ENCODE results near the gene COA1.
"Not testable (repeated sequence)": the region's sequence is repeated elsewhere in the genome, so short reads cannot be mapped to it uniquely, and the experiment has no call there.

The COA1 gene

DNA sequence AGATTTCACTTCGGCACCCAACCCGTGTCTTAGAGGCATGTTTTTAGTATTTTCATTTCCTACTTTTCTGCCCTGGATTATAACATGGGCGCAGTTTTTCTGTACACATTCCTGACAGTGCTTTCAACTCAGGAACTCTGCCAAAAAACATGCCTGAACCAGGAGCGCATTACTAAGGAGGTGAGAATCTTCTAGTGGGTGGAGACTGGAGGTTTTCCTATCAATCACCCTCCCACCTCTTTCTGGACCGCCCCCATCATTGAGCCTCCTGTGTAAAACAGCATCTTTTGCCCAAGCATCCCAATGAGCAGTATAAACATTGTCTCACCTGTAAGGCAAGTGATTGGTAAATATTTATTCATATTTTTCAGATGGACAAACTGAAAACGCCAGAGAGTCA is 93.2 kb downstream of the COA1 start:
- Histone ChIP-seq H3K36me3 (ENCODE audit: control insufficient read depth in 2 of 2, insufficient read depth in 2 of 2, low read length in 2 of 2) (peaks cover 10 to 26% of the 10 kb centered on the region in 2 donors), H3K27ac (ENCODE audit: low read depth in 2 of 2, low read length in 2 of 2) (no peak overlapping the region)

DNA sequence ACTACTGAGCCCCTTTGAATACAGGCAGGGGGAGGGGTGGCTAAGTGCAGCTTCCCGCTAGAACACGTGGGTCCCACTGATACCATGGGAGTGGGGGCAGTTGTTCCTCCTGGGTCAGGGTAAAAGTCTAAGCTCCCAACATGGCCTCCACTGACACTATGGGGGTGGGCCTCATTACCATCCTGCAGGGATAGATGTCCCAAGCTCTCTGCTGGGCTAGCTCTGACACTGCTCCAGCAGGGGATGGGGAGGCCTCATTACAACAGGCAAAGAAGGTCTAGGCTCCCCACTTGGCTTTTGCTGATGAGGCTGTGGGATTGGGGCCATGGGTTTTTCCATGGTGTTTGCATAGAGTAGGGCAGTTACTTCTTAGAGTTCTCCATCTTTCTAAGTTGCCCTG is 94.9 kb downstream of the COA1 start:
- no peak overlapping the region for H3K4me3 ChIP-seq (ENCODE audit: low read length in 2 of 2)
- no peak overlapping the region for H3K9ac ChIP-seq (ENCODE audit: low read depth in 1 of 2, low read length in 2 of 2)
- peaks cover 10 to 25% of the 10 kb centered on the region in 2 donors for H3K36me3 ChIP-seq (ENCODE audit: control insufficient read depth in 2 of 2, insufficient read depth in 2 of 2, low read length in 2 of 2)
- H3K4me1 ChIP-seq (ENCODE audit: control insufficient read depth in 2 of 2, insufficient read depth in 2 of 2, low read length in 2 of 2): peaks cover 0 to 2% of the 10 kb centered on the region in 2 donors
- H3K27me3 ChIP-seq (ENCODE audit: control insufficient read depth in 2 of 2, insufficient read depth in 2 of 2, low read length in 2 of 2): no peaks in the 10 kb centered on the region
- no peak overlapping the region for H3K27ac ChIP-seq (ENCODE audit: low read depth in 2 of 2, low read length in 2 of 2)
- H3K9me3 ChIP-seq (ENCODE audit: control insufficient read depth in 2 of 2, low read length in 2 of 2): no peaks in the 10 kb centered on the region

More for the DNA sequence above, 93.2 kb downstream of the COA1 start:
- Histone ChIP-seq H3K9ac (ENCODE audit: low read depth in 1 of 2, low read length in 2 of 2) (no peak overlapping the region), H3K27me3 (ENCODE audit: control insufficient read depth in 2 of 2, insufficient read depth in 2 of 2, low read length in 2 of 2) (no peaks in the 10 kb centered on the region), H3K9me3 (ENCODE audit: control insufficient read depth in 2 of 2, low read length in 2 of 2) (no peaks in the 10 kb centered on the region), H3K4me1 (ENCODE audit: control insufficient read depth in 2 of 2, insufficient read depth in 2 of 2, low read length in 2 of 2) (peaks cover 6 to 14% of the 10 kb centered on the region in 2 donors), H3K4me3 (ENCODE audit: low read length in 2 of 2) (no peak overlapping the region)

DNA sequence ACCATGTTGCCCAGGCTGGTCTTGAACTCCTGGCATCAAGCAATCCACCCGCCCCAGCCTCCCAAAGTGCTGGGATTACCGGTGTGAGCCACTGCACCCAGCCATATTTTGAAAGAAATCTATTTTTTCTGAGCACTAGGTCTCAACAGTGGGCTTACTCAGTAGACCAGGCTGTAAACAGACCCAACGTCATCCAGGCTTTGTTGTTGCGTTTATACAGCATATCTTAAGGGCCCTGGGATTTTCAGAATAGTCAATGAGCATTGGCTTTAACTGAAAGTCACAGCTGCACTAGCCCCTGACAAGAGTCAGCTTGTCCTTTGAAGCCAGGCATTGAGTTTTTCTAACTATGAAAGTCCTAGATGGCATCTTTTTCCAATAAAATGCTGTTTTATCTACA is 96.6 kb downstream of the COA1 start:
- peaks cover 11 to 23% of the 10 kb centered on the region in 2 donors for H3K36me3 ChIP-seq (ENCODE audit: control insufficient read depth in 2 of 2, insufficient read depth in 2 of 2, low read length in 2 of 2)
- no peaks in the 10 kb centered on the region for H3K27me3 ChIP-seq (ENCODE audit: control insufficient read depth in 2 of 2, insufficient read depth in 2 of 2, low read length in 2 of 2)
- no peaks in the 10 kb centered on the region for H3K9me3 ChIP-seq (ENCODE audit: control insufficient read depth in 2 of 2, low read length in 2 of 2)
- no peak overlapping the region for H3K9ac ChIP-seq (ENCODE audit: low read depth in 1 of 2, low read length in 2 of 2)
- H3K4me1 ChIP-seq (ENCODE audit: control insufficient read depth in 2 of 2, insufficient read depth in 2 of 2, low read length in 2 of 2): no peaks in the 10 kb centered on the region
- H3K4me3 ChIP-seq (ENCODE audit: low read length in 2 of 2): no peak overlapping the region
- H3K27ac ChIP-seq (ENCODE audit: low read depth in 2 of 2, low read length in 2 of 2): no peak overlapping the region

DNA sequence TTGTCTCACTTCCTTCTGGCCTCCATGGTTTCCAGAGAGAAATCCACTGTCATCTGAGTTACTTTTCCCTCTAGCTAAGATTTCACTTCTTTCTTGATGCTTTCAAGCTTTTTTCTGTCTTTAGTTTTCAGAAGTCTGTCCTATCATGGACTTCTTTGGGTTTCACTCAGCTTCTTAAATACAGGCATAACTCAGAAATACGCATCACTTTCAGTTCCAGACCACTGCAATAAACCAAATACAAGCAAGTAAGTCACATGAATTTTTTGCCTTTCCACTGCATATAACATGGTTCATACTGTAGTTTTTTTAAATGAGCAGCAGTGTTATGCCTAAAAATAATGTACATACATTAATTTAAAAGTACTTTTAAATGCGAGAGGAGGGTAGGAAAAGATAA is 97.8 kb downstream of the COA1 start:
- H3K36me3 ChIP-seq (ENCODE audit: control insufficient read depth in 2 of 2, insufficient read depth in 2 of 2, low read length in 2 of 2): peaks cover 13 to 20% of the 10 kb centered on the region in 2 donors
- no peaks in the 10 kb centered on the region for H3K27me3 ChIP-seq (ENCODE audit: control insufficient read depth in 2 of 2, insufficient read depth in 2 of 2, low read length in 2 of 2)
- H3K9me3 ChIP-seq (ENCODE audit: control insufficient read depth in 2 of 2, low read length in 2 of 2): no peaks in the 10 kb centered on the region
- H3K27ac ChIP-seq (ENCODE audit: low read depth in 2 of 2, low read length in 2 of 2): no peak overlapping the region
- no peak overlapping the region for H3K4me3 ChIP-seq (ENCODE audit: low read length in 2 of 2)
- H3K9ac ChIP-seq (ENCODE audit: low read depth in 1 of 2, low read length in 2 of 2): no peak overlapping the region
- no peaks in the 10 kb centered on the region for H3K4me1 ChIP-seq (ENCODE audit: control insufficient read depth in 2 of 2, insufficient read depth in 2 of 2, low read length in 2 of 2)

DNA sequence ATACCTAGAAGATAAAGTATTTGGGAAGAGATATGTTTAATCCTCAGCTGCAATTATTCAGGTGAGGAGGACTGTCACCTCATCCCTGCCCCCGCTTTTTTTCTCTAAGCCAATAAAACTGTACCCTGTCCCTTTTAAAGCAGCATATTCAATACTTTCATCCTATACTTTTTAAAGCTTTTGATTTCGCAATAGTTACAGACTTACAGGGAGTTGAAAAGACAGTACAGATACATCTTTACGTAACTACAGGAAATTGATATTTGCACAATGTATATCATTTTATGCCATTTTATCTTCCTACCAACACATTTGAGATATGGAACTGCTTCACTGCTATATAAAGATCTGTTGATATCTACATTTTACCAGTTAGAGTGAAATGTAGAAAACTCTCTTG is 98.8 kb downstream of the COA1 start:
- peaks cover 16 to 21% of the 10 kb centered on the region in 2 donors for H3K36me3 ChIP-seq (ENCODE audit: control insufficient read depth in 2 of 2, insufficient read depth in 2 of 2, low read length in 2 of 2)
- no peaks in the 10 kb centered on the region for H3K27me3 ChIP-seq (ENCODE audit: control insufficient read depth in 2 of 2, insufficient read depth in 2 of 2, low read length in 2 of 2)
- no peaks in the 10 kb centered on the region for H3K9me3 ChIP-seq (ENCODE audit: control insufficient read depth in 2 of 2, low read length in 2 of 2)
- no peak overlapping the region for H3K4me3 ChIP-seq (ENCODE audit: low read length in 2 of 2)
- H3K27ac ChIP-seq (ENCODE audit: low read depth in 2 of 2, low read length in 2 of 2): no peak overlapping the region
- H3K4me1 ChIP-seq (ENCODE audit: control insufficient read depth in 2 of 2, insufficient read depth in 2 of 2, low read length in 2 of 2): peaks cover 0 to 1% of the 10 kb centered on the region in 2 donors
- no peak overlapping the region for H3K9ac ChIP-seq (ENCODE audit: low read depth in 1 of 2, low read length in 2 of 2)

DNA sequence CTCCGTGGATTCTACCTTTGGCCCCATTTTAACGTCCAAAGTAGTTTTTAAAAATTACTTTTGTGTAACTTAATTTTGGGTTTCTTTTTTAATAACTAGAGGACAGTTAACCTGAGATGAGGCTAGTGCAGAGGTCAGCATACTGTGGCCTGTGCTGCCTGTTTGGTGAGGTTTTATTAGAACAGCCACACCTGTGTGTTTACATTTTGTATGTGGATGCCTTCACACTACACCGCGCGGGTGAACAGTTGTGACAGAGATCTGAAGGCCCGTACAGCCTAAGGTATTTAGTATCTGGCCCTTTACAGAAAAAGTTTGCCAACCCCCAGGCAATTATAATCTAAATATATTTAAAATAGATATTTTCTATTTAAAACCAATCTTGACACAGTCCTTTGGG is 99.5 kb downstream of the COA1 start:
- Histone ChIP-seq H3K27ac (ENCODE audit: low read depth in 2 of 2, low read length in 2 of 2) (no peak overlapping the region), H3K9me3 (ENCODE audit: control insufficient read depth in 2 of 2, low read length in 2 of 2) (no peaks in the 10 kb centered on the region), H3K36me3 (ENCODE audit: control insufficient read depth in 2 of 2, insufficient read depth in 2 of 2, low read length in 2 of 2) (peaks cover 12 to 24% of the 10 kb centered on the region in 2 donors), H3K9ac (ENCODE audit: low read depth in 1 of 2, low read length in 2 of 2) (no peak overlapping the region), H3K4me1 (ENCODE audit: control insufficient read depth in 2 of 2, insufficient read depth in 2 of 2, low read length in 2 of 2) (peaks cover 0 to 2% of the 10 kb centered on the region in 2 donors), H3K27me3 (ENCODE audit: control insufficient read depth in 2 of 2, insufficient read depth in 2 of 2, low read length in 2 of 2) (no peaks in the 10 kb centered on the region), H3K4me3 (ENCODE audit: low read length in 2 of 2) (no peak overlapping the region)

DNA sequence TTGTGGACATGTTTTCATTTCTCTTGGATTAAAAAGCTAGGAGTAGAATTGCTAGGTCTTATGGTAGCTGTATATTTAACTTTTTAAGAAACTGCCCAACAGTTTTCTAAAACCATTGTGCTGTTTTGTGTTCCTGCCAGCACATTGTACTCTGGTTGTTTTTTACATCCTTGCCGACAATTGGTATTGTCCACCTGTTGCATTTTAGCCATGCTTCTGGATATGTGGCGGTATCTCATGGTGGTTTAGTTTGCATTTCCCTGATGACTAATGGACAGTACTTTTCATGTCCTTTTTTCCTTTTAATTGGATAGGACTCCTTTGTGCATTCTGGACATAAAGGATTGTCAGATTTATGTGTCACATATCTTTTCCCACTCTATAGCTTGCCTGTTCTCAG is 100.9 kb downstream of the COA1 start:
- H3K4me3 ChIP-seq (ENCODE audit: low read length in 2 of 2): no peak overlapping the region
- H3K27me3 ChIP-seq (ENCODE audit: control insufficient read depth in 2 of 2, insufficient read depth in 2 of 2, low read length in 2 of 2): no peaks in the 10 kb centered on the region
- H3K9me3 ChIP-seq (ENCODE audit: control insufficient read depth in 2 of 2, low read length in 2 of 2): no peaks in the 10 kb centered on the region
- H3K27ac ChIP-seq (ENCODE audit: low read depth in 2 of 2, low read length in 2 of 2): no peak overlapping the region
- H3K36me3 ChIP-seq (ENCODE audit: control insufficient read depth in 2 of 2, insufficient read depth in 2 of 2, low read length in 2 of 2): peaks cover 7 to 27% of the 10 kb centered on the region in 2 donors
- peaks cover 0 to 2% of the 10 kb centered on the region in 2 donors for H3K4me1 ChIP-seq (ENCODE audit: control insufficient read depth in 2 of 2, insufficient read depth in 2 of 2, low read length in 2 of 2)
- no peak overlapping the region for H3K9ac ChIP-seq (ENCODE audit: low read depth in 1 of 2, low read length in 2 of 2)

DNA sequence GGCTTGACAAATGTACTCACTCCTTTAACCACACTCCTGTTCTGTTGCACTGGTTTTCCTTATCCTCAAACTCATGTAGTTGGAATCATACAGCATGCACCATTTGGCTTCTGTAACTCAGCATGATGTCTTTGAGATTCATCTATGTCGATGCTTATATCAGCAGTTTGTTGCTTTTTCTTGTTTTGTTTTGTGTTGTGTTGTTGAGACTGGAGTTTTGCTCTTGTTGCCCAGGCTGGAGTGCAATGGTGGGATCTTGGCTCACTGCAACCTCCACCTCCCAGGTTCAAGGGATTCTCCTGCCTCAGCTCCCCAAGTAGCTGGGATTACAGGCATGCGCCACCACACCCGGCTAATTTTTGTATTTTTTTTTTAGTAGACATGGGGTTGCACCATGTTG is 101.5 kb downstream of the COA1 start:
- peaks cover 7 to 27% of the 10 kb centered on the region in 2 donors for H3K36me3 ChIP-seq (ENCODE audit: control insufficient read depth in 2 of 2, insufficient read depth in 2 of 2, low read length in 2 of 2)
- H3K27ac ChIP-seq (ENCODE audit: low read depth in 2 of 2, low read length in 2 of 2): not testable (repeated sequence)

DNA sequence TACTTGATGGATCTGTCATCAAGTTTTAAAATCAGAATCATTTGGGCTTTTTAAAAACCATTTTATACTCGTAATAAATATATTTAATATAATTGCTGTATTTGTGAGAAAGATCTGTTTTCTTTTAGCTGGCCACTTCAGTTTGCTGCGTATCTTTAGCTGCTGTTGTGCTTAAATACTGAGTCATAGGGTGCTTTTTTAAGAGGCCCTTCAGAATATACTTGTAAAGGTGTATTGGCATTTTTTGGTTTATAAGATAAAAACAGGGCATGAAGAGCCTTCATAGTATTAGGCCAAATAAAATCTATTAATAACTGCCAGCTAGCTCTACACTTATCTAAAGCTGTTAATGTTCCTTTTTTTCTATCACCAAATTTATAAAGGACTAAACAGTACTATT is 102.6 kb downstream of the COA1 start:
- H3K9me3 ChIP-seq (ENCODE audit: control insufficient read depth in 2 of 2, low read length in 2 of 2): no peaks in the 10 kb centered on the region
- H3K36me3 ChIP-seq (ENCODE audit: control insufficient read depth in 2 of 2, insufficient read depth in 2 of 2, low read length in 2 of 2): peaks cover 7 to 27% of the 10 kb centered on the region in 2 donors
- no peak overlapping the region for H3K27ac ChIP-seq (ENCODE audit: low read depth in 2 of 2, low read length in 2 of 2)

More for the DNA sequence above, 101.5 kb downstream of the COA1 start:
- not testable (repeated sequence) for H3K4me1 ChIP-seq (ENCODE audit: control insufficient read depth in 2 of 2, insufficient read depth in 2 of 2, low read length in 2 of 2); H3K4me3 ChIP-seq (ENCODE audit: low read length in 2 of 2); H3K9ac ChIP-seq (ENCODE audit: low read depth in 1 of 2, low read length in 2 of 2); H3K27me3 ChIP-seq (ENCODE audit: control insufficient read depth in 2 of 2, insufficient read depth in 2 of 2, low read length in 2 of 2); H3K9me3 ChIP-seq (ENCODE audit: control insufficient read depth in 2 of 2, low read length in 2 of 2)

DNA sequence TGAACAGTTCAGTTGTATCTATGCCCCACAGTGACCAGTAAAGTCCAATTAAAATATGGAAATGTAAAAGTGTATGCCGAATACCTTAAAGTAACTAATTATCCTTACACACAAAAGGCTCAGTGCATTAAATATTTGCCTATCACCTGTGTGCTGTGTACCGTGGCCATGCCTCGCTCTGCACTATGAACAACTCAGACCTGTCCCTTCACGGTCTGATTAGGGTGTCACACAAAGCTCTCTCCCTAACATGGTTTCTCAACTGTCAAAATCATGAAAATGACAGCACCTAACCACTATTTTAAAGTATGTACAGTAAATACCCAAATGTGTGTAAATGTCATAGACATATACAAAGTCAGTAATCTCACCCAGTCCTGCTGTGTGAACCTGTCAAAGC is 103.3 kb downstream of the COA1 start:
- Histone ChIP-seq H3K9me3 (ENCODE audit: control insufficient read depth in 2 of 2, low read length in 2 of 2) (no peaks in the 10 kb centered on the region), H3K4me1 (ENCODE audit: control insufficient read depth in 2 of 2, insufficient read depth in 2 of 2, low read length in 2 of 2) (peaks cover 0 to 5% of the 10 kb centered on the region in 2 donors), H3K36me3 (ENCODE audit: control insufficient read depth in 2 of 2, insufficient read depth in 2 of 2, low read length in 2 of 2) (peaks cover 7 to 27% of the 10 kb centered on the region in 2 donors)

More for the DNA sequence above, 102.6 kb downstream of the COA1 start:
- Histone ChIP-seq H3K9ac (ENCODE audit: low read depth in 1 of 2, low read length in 2 of 2) (no peak overlapping the region), H3K4me1 (ENCODE audit: control insufficient read depth in 2 of 2, insufficient read depth in 2 of 2, low read length in 2 of 2) (peaks cover 0 to 5% of the 10 kb centered on the region in 2 donors), H3K27me3 (ENCODE audit: control insufficient read depth in 2 of 2, insufficient read depth in 2 of 2, low read length in 2 of 2) (no peaks in the 10 kb centered on the region), H3K4me3 (ENCODE audit: low read length in 2 of 2) (no peak overlapping the region)

DNA sequence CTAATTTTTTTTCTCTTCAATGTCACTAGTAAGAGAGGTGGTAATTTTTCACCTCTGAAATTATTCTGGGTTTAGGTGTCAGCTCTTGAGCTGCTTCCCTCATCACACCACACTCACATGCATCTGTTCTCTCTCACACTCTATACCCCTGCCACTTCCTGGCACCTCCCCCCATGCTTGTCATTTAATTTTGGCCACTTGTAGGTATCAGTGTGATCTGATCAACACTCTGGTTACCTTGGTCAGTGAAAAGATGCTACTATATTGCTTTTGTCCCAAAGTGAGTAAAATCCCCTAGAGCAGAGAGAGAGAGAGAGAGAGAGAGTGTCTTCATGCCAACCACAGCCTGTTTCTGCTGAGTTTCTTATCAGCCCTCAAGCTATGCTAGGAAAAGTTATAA is 103.9 kb downstream of the COA1 start:
- Histone ChIP-seq H3K9ac (ENCODE audit: low read depth in 1 of 2, low read length in 2 of 2) (no peak overlapping the region), H3K4me1 (ENCODE audit: control insufficient read depth in 2 of 2, insufficient read depth in 2 of 2, low read length in 2 of 2) (peaks cover 0 to 5% of the 10 kb centered on the region in 2 donors), H3K27me3 (ENCODE audit: control insufficient read depth in 2 of 2, insufficient read depth in 2 of 2, low read length in 2 of 2) (no peaks in the 10 kb centered on the region), H3K4me3 (ENCODE audit: low read length in 2 of 2) (no peak overlapping the region), H3K36me3 (ENCODE audit: control insufficient read depth in 2 of 2, insufficient read depth in 2 of 2, low read length in 2 of 2) (peaks cover 7 to 27% of the 10 kb centered on the region in 2 donors), H3K27ac (ENCODE audit: low read depth in 2 of 2, low read length in 2 of 2) (no peak overlapping the region), H3K9me3 (ENCODE audit: control insufficient read depth in 2 of 2, low read length in 2 of 2) (no peaks in the 10 kb centered on the region)

More for the DNA sequence above, 103.3 kb downstream of the COA1 start:
- no peaks in the 10 kb centered on the region for H3K27me3 ChIP-seq (ENCODE audit: control insufficient read depth in 2 of 2, insufficient read depth in 2 of 2, low read length in 2 of 2)
- no peak overlapping the region for H3K4me3 ChIP-seq (ENCODE audit: low read length in 2 of 2)
- peak overlapping the region in 1 of 2 donors; percentile 9 for H3K9ac ChIP-seq (ENCODE audit: low read depth in 1 of 2, low read length in 2 of 2)
- no peak overlapping the region for H3K27ac ChIP-seq (ENCODE audit: low read depth in 2 of 2, low read length in 2 of 2)
